Body of pancreas (tissue), 4 donors: ENCODE data around the gene PLPPR3.

Experiments
- POLR2A ChIP-seq, 3 donors: fragments of 450-650 bp; IDR thresholded peaks; one replicate each; pipeline ENCODE4 v1.6.1; 2016; ENCODE audit warnings: antibody characterized with exemption in 3 of 3, mild to moderate bottlenecking in 2 of 3
- TF ChIP-seq, protein P1 (sequence below), 7 experiments: fragments of 450-650 bp in 4 of 7; fragments of 200-600 bp in 3 of 7; sonication (generic) in 3 of 7; IDR thresholded peaks; one replicate each; pipeline ENCODE4 v1.5.1; 2016 to 2019; ENCODE audit warnings: antibody characterized with exemption in 7 of 7

DNA sequence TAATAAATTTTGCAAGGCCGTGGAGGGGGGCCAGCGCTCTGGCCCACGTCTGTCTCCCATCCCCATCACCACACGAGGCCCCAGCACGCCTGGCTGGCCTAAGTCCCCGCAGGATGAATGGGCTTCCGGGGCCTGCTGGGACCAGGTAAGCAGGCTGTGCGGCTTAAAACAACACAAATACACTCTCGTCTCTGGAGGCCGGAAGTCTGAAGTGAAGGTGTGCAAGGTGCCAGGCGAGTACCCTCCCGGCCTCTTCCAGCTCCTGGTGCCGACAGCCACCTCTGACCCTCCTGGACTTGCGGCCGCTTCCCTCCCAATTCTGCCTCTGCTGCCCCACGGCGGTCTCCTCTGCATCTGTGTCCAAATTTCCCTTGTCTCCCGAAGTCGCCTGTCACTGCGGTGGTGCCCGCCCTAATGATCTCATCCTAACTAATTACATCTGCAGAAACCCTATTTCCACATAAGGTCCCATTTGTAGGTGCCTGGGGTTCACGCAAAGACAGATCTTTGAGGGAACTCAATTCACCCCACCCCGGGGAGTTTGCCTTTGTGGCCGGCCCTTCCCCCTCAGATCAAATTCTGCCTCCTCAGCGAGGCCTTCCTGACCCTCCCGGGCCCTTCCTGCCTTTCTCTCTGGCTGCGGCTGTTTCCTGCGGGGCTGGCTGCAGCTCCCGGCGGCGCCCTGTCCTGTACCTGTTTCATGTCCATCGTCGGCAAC, 32.6 kb downstream of the PLPPR3 start:
- TF ChIP-seq, protein P1, sequence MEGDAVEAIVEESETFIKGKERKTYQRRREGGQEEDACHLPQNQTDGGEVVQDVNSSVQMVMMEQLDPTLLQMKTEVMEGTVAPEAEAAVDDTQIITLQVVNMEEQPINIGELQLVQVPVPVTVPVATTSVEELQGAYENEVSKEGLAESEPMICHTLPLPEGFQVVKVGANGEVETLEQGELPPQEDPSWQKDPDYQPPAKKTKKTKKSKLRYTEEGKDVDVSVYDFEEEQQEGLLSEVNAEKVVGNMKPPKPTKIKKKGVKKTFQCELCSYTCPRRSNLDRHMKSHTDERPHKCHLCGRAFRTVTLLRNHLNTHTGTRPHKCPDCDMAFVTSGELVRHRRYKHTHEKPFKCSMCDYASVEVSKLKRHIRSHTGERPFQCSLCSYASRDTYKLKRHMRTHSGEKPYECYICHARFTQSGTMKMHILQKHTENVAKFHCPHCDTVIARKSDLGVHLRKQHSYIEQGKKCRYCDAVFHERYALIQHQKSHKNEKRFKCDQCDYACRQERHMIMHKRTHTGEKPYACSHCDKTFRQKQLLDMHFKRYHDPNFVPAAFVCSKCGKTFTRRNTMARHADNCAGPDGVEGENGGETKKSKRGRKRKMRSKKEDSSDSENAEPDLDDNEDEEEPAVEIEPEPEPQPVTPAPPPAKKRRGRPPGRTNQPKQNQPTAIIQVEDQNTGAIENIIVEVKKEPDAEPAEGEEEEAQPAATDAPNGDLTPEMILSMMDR (IDR thresholded peaks at IDR 0.05) = no peak
- no peak for TF ChIP-seq POLR2A (IDR thresholded peaks at IDR 0.05)
